GM15510 (cell line): ENCODE measurements around the gene JPT1.
A peak's percentile ranks its signal among the peaks of the same experiment; 100 is the strongest.

Experiments used
- POLR2A ChIP-seq: IDR thresholded peaks from 3 replicates; pipeline ENCODE4 v1.6.1; 2011; ENCODE audit warnings: borderline replicate concordance; ENCODE audit not compliant: insufficient read length; ENCODE audit errors: extremely low read depth

JPT1 gene

DNA sequence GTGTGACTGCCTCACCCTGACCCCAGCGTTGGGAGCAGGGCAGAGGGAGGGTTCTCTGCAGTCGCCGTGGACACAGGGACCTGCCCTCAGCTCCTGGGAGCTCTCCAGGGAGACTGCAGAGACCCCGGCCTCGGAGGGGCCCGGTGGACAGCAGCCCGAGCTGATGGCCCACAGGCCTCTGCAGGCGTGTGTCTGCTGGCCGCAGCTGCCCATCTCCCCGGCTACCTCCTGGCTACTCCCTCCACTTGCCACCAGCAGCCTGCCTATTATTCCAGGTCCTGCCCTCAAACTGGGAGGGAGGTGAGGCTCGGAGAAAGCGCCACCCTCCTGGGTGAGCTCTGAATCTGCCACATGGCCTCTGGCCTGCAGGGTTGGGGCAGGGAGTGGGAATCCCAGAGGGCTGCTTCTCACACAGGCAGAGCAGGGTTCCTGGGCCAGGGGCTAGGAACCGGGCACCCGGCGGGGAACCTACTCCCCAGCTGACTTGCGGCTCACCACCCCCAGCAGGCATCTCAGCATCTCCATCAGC is 59.4 kb downstream of the JPT1 start:
- no peak for TF ChIP-seq POLR2A

- TF ChIP-seq POLR2A = no peak
Measured at GRCh38 chr17:75093548-75094158, 60.7 kb downstream of the JPT1 start.

- no peak for TF ChIP-seq POLR2A
Measured at GRCh38 chr17:75091855-75092327, 62.4 kb downstream of the JPT1 start.

DNA sequence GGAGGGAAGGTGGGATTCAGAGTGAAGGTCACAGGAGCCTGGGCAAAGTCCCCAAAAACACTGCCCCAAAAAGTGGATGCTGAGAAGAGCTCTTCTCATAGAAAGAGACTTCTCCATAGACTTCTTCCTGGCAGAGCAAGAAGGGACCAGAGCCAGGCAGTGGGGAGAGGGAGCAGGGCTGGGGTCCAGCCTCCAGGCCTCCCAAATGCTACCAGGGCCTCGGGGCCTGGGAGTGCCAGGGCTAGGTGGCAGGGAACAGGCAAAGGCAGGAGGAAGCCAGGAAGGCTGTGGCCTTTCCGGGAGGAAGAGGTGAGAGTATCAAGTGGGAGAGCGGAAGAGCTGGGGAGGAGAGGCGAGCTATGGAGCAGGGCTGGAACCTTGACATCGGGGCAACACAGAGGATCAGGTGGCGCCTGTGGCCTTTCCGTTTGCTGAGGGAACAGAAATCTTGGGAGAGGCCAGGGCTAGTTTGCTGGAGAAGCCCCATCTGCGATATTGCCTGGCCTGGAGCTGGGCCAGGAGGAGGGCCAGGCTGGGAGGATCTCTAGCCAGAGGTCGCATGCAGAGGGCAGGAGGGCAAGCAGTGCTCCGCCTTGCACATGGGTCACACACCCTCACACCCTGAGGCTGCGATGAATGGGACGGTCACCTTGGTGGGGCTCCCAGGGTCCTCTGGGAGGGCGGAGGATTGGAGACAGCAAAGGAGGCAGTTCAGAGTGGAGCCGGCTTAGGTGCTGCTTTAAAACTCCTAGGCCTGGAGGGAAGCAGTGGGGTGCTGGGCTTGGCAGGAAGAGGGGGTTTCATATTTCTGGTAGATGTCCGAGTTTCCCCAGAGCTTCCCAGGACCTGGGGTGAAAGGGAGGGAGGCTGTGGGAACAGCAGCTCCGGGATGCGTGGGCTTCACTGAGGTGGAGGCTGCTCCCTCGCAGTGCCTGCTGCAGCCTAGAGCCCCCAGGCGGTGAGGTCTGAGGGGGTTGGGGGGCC is 63.1 kb downstream of the JPT1 start:
- TF ChIP-seq POLR2A = no peak

- TF ChIP-seq POLR2A = no peak
Measured at GRCh38 chr17:75088465-75089417, 65.6 kb downstream of the JPT1 start.

- TF ChIP-seq POLR2A = peak; percentile 44
Measured at GRCh38 chr17:75087558-75088453, 66.5 kb downstream of the JPT1 start, which contains the start of gene SLC16A5. TSS of gene SLC16A5 (plus strand) at chr17:75087954. CDS start at chr17:75093637, 5,683 bp downstream.

DNA sequence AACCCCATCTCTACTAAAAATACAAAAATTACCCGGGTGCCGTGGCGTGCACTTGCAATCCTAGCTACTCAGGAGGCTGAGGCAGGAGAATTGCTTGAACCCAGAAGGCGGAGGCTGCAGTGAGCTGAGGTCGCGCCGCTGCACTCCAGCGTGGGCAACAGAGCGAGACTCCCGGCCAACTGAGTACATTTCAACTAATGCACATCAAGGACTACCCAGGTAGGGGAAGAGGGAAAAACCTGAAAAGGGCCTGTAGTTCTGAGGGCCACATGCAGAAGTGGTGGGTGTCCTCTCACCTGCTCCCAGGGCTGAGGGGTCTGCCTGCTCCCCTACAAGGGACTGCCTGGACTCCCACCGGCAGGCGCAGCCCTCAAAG is 67.1 kb downstream of the JPT1 start:
- no peak for TF ChIP-seq POLR2A

- no peak for TF ChIP-seq POLR2A
Measured at GRCh38 chr17:75086496-75087181, 67.7 kb downstream of the JPT1 start.
